ENCODE measurements around the gene JAG1.

JAG1 gene

DNA sequence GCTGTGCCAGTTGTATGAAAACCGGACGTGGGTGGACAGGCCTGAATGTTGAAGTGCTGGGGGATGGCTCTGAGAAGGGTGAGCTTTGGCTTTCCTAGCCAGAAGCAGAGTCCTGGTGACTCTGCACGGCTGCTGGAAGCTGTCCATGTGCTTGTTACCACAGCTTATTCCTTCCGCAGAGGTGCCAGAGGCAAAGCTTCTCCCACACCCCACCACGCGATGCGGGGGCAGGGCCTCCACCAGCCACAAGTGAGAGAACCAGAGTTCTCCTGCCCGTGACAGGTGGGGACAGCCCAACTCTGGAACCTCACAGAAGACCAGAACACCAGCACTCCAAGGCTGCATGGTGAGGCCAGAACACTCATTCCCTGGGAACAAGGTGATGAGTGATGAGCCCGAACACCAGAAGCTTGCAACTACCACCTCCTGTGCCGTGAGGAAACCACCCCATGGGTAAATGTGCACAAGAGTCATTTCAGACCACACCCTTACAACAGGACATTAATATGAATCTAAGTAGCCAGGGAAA is 36.7 kb downstream of the JAG1 start:
- Histone ChIP-seq H3K27ac (ENCODE audit: low read depth, low read length) (no peak overlapping the region), H3K9me3 (ENCODE audit: insufficient read depth, low read length) (no peaks in the 10 kb centered on the region), H3K79me2 (ENCODE audit: insufficient read depth, low read length) (no peaks in the 10 kb centered on the region), H3K4me3 (ENCODE audit: insufficient read depth, low read length, poor library complexity, severe bottlenecking) (no peak overlapping the region), H3K9ac (ENCODE audit: low read length) (no peak overlapping the region), H3K4me2 (ENCODE audit: low read depth, low read length, poor library complexity, severe bottlenecking) (no peak overlapping the region), H4K20me1 (ENCODE audit: low read depth, low read length) (no peaks in the 10 kb centered on the region), H3K9me2 (replicated peaks; ENCODE audit: insufficient read depth, low read length) (no peaks in the 10 kb centered on the region), H3F3A (ENCODE audit: insufficient read depth) (no peaks in the 10 kb centered on the region), H2AFZ (ENCODE audit: low read depth, low read length, severe bottlenecking) (no peak overlapping the region), H3K36me3 (ENCODE audit: low read length) (no peaks in the 10 kb centered on the region), H3K27me3 (ENCODE audit: low read length) (no peaks in the 10 kb centered on the region)
- TF ChIP-seq EZH2phosphoT487 (conservative IDR thresholded peaks at IDR 0.05; ENCODE audit: low read length) = no peak
- TF ChIP-seq, protein P1, sequence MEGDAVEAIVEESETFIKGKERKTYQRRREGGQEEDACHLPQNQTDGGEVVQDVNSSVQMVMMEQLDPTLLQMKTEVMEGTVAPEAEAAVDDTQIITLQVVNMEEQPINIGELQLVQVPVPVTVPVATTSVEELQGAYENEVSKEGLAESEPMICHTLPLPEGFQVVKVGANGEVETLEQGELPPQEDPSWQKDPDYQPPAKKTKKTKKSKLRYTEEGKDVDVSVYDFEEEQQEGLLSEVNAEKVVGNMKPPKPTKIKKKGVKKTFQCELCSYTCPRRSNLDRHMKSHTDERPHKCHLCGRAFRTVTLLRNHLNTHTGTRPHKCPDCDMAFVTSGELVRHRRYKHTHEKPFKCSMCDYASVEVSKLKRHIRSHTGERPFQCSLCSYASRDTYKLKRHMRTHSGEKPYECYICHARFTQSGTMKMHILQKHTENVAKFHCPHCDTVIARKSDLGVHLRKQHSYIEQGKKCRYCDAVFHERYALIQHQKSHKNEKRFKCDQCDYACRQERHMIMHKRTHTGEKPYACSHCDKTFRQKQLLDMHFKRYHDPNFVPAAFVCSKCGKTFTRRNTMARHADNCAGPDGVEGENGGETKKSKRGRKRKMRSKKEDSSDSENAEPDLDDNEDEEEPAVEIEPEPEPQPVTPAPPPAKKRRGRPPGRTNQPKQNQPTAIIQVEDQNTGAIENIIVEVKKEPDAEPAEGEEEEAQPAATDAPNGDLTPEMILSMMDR (IDR thresholded peaks at IDR 0.05; ENCODE audit: insufficient read depth, low read length, poor library complexity, severe bottlenecking) = no peak

DNA sequence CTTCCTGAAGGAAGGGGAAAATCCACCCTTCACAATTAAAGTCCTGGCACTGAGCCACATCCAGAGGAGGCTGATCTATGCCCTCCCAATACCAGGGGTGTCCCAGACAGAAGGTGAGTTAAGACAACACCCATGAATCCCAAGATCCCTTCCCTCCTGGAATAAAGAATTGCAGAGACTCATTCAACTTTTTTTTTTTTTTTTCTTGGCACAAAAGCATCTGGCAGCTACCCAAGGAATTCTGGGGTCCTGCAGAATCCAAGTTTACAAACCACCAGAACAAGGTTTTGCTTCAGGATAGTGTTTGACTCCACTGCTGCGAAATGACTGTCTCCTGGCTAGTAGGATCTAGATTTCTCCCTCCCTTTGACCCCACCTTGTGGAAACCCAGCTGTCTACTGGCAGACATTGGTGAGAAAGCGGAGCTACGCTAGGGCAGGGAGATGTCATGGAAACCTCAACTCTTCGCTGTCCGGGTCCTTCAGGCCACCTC is 37.4 kb downstream of the JAG1 start:
- H3K9me2 ChIP-seq (replicated peaks; ENCODE audit: insufficient read depth, low read length) = no peaks in the 10 kb centered on the region
- H3K4me3 ChIP-seq (ENCODE audit: insufficient read depth, low read length, poor library complexity, severe bottlenecking) = no peak overlapping the region
- no peak overlapping the region for H3K9ac ChIP-seq (ENCODE audit: low read length)
- H3K9me3 ChIP-seq (ENCODE audit: insufficient read depth, low read length) = no peaks in the 10 kb centered on the region
- H3K79me2 ChIP-seq (ENCODE audit: insufficient read depth, low read length) = no peaks in the 10 kb centered on the region
- no peaks in the 10 kb centered on the region for H4K20me1 ChIP-seq (ENCODE audit: low read depth, low read length)
- H3K27ac ChIP-seq (ENCODE audit: low read depth, low read length) = no peak overlapping the region
- no peak overlapping the region for H2AFZ ChIP-seq (ENCODE audit: low read depth, low read length, severe bottlenecking)
- no peaks in the 10 kb centered on the region for H3F3A ChIP-seq (ENCODE audit: insufficient read depth)
- TF ChIP-seq, protein P1 (IDR thresholded peaks at IDR 0.05; ENCODE audit: insufficient read depth, low read length, poor library complexity, severe bottlenecking) = no peak
- no peak for TF ChIP-seq EZH2phosphoT487 (conservative IDR thresholded peaks at IDR 0.05; ENCODE audit: low read length)
- no peak overlapping the region for H3K4me2 ChIP-seq (ENCODE audit: low read depth, low read length, poor library complexity, severe bottlenecking)
- no peaks in the 10 kb centered on the region for H3K36me3 ChIP-seq (ENCODE audit: low read length)
- H3K27me3 ChIP-seq (ENCODE audit: low read length) = no peaks in the 10 kb centered on the region

DNA sequence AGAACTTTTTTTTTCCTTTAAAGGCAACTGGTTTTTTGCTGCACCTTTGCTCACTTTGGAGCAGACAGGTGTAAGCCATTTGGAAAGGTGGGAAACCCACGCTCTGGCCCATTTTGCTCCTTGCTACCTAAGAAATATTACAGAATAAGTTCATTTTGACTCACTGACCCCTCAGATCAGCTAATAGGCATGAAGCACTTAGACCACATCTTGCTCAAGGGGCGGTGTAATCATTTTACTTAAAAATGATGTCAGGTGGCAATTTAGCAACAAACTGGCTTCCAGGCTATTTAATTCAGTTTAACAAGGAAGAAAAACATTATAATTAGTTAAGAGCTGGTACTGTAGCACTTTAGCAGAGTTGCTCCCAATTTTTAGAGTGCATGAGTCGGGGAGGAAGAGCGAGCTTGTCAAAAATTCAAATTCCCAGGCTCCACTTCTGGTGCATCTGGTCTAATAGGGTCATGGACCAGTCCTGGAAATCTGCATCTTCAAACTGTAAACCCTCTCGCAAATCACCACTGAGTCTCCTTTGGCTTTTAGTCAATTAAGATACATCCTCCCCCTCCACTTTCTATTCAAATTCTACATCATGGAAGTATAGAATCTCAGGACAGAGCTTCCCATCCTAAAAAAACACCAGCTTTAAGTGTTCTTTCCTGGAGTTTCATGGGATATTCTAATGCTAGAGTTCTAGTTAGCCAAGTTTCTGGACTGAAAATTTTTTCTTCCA is 38.2 kb downstream of the JAG1 start:
- no peaks in the 10 kb centered on the region for H3K9me3 ChIP-seq (ENCODE audit: insufficient read depth, low read length)
- H2AFZ ChIP-seq (ENCODE audit: low read depth, low read length, severe bottlenecking) = no peak overlapping the region
- no peaks in the 10 kb centered on the region for H3K36me3 ChIP-seq (ENCODE audit: low read length)
- H4K20me1 ChIP-seq (ENCODE audit: low read depth, low read length) = no peaks in the 10 kb centered on the region
- H3K4me3 ChIP-seq (ENCODE audit: insufficient read depth, low read length, poor library complexity, severe bottlenecking) = no peak overlapping the region
- H3K27me3 ChIP-seq (ENCODE audit: low read length) = no peaks in the 10 kb centered on the region
- no peaks in the 10 kb centered on the region for H3K9me2 ChIP-seq (replicated peaks; ENCODE audit: insufficient read depth, low read length)
- no peak overlapping the region for H3K27ac ChIP-seq (ENCODE audit: low read depth, low read length)
- no peak overlapping the region for H3K4me2 ChIP-seq (ENCODE audit: low read depth, low read length, poor library complexity, severe bottlenecking)
- no peak overlapping the region for H3K9ac ChIP-seq (ENCODE audit: low read length)
- H3K79me2 ChIP-seq (ENCODE audit: insufficient read depth, low read length) = no peaks in the 10 kb centered on the region
- TF ChIP-seq, protein P1 (IDR thresholded peaks at IDR 0.05; ENCODE audit: insufficient read depth, low read length, poor library complexity, severe bottlenecking) = no peak
- no peak for TF ChIP-seq EZH2phosphoT487 (conservative IDR thresholded peaks at IDR 0.05; ENCODE audit: low read length)
- H3F3A ChIP-seq (ENCODE audit: insufficient read depth) = no peaks in the 10 kb centered on the region

Measured in SU-DHL-6 (cell line).